Kidney epithelial cell (primary cell): ENCODE measurements around the gene ZNF562. TPM values are rescaled to one million over a fixed set of nuclear protein-coding genes. Genes with fewer than 3 reads are reported as not detected.

Source experiments
- DNase-seq: peaks from one replicate; pipeline ENCODE4 v3.0.0-alpha.2; 2010; ENCODE audit warnings: low read depth
- H3K27me3 ChIP-seq: 2 replicates; pipeline ENCODE4 v1.6.0; 2011; ENCODE audit warnings: low read length; ENCODE audit not compliant: control insufficient read depth, insufficient read depth
- H3K36me3 ChIP-seq: 2 replicates; pipeline ENCODE4 v1.5.1; 2011; ENCODE audit warnings: low read length; ENCODE audit not compliant: control insufficient read depth, insufficient read depth
- H3K4me3 ChIP-seq: 2 replicates; pipeline ENCODE4 v1.5.1; 2011; ENCODE audit warnings: low read depth, mild to moderate bottlenecking, control low read depth, low read length
- total RNA-seq: library from RNA; depleted of rRNA; stranded (reverse); fragments of >200 nt; gene quantifications from 2 replicates; pipeline ENCODE4 v1.2.3, GENCODE V29; 2015
- TF ChIP-seq, protein P1 (sequence below): IDR thresholded peaks from 2 replicates; pipeline ENCODE4 v1.5.1; 2011; ENCODE audit warnings: mild to moderate bottlenecking, moderate library complexity, low read length, control low read depth, inconsistent platforms; ENCODE audit not compliant: insufficient read depth, poor library complexity, severe bottlenecking

Gene ZNF562
- total RNA-seq, 1 donor from 2014 or later: 37.4 TPM

DNA sequence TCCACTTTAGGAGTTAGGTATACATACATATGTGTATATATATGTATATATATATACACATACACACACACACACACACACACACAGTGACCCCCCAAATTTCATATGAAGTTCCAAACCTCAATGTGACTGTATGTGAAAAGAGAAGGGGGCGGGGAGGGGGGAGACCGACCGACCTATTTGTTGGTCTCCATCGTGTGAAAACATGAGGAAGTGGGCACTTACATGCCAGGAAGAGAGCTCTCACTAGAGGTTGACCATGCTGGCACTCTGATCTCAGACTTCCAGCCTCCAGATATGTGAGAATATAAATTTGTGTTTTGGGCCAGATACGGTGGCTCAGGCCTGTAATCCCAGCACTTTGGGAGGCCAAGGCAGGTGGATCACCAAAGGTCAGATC, 24.6 kb downstream of the ZNF562 start:
- no peaks in the 10 kb centered on the region for H3K27me3 ChIP-seq
- DNase-seq: no peak
- peaks cover 5% of the 10 kb centered on the region for H3K36me3 ChIP-seq
- no peak overlapping the region for H3K4me3 ChIP-seq
- TF ChIP-seq, protein P1, sequence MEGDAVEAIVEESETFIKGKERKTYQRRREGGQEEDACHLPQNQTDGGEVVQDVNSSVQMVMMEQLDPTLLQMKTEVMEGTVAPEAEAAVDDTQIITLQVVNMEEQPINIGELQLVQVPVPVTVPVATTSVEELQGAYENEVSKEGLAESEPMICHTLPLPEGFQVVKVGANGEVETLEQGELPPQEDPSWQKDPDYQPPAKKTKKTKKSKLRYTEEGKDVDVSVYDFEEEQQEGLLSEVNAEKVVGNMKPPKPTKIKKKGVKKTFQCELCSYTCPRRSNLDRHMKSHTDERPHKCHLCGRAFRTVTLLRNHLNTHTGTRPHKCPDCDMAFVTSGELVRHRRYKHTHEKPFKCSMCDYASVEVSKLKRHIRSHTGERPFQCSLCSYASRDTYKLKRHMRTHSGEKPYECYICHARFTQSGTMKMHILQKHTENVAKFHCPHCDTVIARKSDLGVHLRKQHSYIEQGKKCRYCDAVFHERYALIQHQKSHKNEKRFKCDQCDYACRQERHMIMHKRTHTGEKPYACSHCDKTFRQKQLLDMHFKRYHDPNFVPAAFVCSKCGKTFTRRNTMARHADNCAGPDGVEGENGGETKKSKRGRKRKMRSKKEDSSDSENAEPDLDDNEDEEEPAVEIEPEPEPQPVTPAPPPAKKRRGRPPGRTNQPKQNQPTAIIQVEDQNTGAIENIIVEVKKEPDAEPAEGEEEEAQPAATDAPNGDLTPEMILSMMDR: no peak

DNA sequence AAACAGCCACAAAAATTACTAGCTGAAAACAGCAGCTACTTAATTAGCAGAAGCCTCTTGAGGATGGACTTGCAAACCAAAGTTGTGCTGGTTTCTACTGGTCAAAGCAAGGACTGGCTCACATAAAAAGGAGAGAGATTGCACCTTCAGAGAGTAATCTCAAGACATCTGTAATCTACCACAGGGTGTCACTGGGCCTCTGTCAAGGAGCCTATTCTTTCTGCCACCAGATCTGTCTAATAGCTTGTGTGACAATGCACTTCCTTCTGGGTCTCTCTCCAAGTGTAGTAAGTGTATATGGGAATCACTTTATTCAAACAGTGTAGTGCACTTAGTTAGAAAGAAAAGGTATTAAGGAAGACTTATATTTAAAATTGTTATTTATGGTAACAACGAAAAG, 29.4 kb downstream of the ZNF562 start:
- Histone ChIP-seq H3K27me3 (no peaks in the 10 kb centered on the region), H3K4me3 (no peak overlapping the region), H3K36me3 (peaks cover 2% of the 10 kb centered on the region)
- TF ChIP-seq, protein P1: no peak
- DNase-seq: no peak

DNA sequence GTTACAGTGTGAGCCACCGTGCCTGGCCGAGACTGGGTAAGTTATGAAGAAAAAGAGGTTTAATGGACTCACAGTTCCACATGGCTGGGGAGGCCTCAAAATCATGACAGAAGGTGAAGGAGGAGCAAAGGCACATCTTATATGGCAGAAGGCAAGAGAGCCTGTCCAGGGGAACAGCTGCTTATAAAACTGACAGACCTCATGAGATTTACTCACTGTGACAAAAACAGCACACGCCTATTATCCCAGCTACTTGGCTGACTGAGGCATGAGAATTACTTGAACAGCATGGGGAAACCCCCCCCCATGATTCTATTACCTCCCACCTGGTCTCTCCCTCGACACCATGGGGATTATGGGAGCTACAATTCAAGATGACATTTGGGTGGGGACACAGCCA, 30.4 kb downstream of the ZNF562 start:
- peaks cover 2% of the 10 kb centered on the region for H3K36me3 ChIP-seq
- no peak overlapping the region for H3K4me3 ChIP-seq
- TF ChIP-seq, protein P1: no peak
- H3K27me3 ChIP-seq: no peaks in the 10 kb centered on the region
- DNase-seq: no peak

DNA sequence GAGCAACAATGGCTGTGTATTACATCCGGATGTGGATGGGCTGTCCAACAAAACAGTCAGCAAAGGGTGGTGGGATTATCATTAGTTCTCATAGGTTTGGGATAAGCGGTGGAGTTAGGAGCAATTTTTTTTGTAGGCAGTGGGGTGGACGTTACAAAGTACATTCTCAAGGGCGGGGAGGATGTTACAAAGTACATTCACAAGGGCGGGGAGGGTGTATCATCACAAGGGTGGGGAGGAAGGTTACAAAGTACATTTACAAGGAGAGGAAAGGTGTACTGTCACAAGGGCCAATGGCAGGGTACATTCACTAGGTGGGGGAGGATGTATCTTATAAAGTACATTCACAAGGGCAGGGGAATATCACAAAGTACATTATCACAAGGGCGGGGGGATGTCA, 33.1 kb downstream of the ZNF562 start:
- H3K36me3 ChIP-seq: peaks cover 2% of the 10 kb centered on the region
- H3K4me3 ChIP-seq: no peak overlapping the region
- no peaks in the 10 kb centered on the region for H3K27me3 ChIP-seq
- DNase-seq: no peak
- TF ChIP-seq, protein P1: no peak

DNA sequence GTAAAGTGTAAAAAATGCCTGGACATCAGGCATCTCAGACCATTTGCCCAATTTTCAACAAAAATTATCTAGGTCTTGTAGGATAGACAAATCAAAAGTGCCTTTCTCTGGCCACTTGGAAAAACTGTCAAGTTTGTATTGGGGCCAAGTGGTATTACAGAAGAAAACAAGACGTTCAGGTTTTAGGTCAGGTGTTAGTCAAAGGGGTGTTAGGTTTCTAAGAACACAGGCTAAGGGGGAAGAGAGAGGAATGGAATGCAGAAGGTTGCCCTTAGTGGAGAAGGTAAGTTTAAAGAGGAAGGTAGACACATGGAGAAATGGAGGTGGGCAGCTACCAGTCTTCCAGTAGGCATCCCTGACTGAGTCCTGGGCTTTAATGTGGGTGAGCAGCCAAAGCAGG, 33.9 kb downstream of the ZNF562 start:
- no peak for DNase-seq
- H3K4me3 ChIP-seq: no peak overlapping the region
- no peaks in the 10 kb centered on the region for H3K27me3 ChIP-seq
- H3K36me3 ChIP-seq: peaks cover 2% of the 10 kb centered on the region
- TF ChIP-seq, protein P1: no peak

DNA sequence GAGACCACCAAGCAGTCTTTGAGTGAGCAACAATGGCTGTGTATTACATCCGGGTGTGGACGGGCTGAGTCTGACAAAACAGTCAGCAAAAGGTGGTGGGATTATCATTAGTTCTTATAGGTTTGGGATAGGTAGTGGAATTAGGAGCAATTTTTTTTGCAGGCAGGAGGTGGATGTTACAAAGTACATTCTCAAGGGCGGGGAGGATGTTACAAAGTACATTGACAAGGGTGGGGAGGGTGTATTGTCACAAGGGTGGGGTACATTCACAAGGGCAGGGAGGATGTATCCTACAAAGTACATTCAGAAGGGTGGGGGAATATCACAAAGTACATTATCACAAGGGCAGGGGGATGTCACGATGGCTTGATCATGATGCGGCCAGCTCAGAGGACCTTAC, 38.9 kb downstream of the ZNF562 start:
- Histone ChIP-seq H3K27me3 (no peaks in the 10 kb centered on the region), H3K36me3 (peaks cover under 1% of the 10 kb centered on the region), H3K4me3 (no peak overlapping the region)
- DNase-seq: no peak
- TF ChIP-seq, protein P1: no peak
